ENCODE measurements around the gene AP4B1.

GRCh38 chr1:113901191-113901590 is 3.4 kb downstream of the AP4B1 start:
- no peak for TF ChIP-seq ZNF707 (tag by site-specific recombination; IDR thresholded peaks at IDR 0.05)
- TF ChIP-seq ZNF18 (tag by site-specific recombination; IDR thresholded peaks at IDR 0.05) = no peak
- no peak for TF ChIP-seq EGR2 (tag by site-specific recombination; IDR thresholded peaks at IDR 0.05; ENCODE audit: low read depth)
- TF ChIP-seq CTCF (tag by site-specific recombination; IDR thresholded peaks at IDR 0.05) = no peak
- no peak for TF ChIP-seq ZFP69B (tag by site-specific recombination; IDR thresholded peaks at IDR 0.05)
- no peak for TF ChIP-seq ZNF274 (IDR thresholded peaks at IDR 0.05; ENCODE audit: low read length)
- no peak for TF ChIP-seq ZNF274 (tag by site-specific recombination; IDR thresholded peaks at IDR 0.05; ENCODE audit: borderline replicate concordance)
